Measurements from ENCODE around the gene UPK1B.

DNA sequence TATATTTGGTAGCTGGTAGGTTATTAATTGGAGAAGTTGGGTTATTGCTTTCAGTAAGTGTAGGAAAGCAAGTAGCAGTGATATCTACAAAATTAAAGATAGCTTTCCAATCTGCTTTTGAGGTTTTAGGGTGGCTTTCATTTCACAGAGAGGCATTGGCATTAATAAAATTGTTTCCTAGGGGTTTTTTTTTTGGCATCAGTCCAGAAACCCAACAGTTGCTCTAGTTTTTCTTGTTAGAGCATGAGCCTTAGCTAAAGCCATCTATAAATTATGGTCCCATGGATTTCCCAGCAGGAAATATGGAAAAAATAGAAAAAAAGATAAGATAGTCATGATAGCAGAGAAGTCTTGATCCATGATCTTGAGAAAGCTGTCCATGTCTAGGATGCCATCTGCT, 70.3 kb downstream of the UPK1B start:
- TF ChIP-seq, protein P1, sequence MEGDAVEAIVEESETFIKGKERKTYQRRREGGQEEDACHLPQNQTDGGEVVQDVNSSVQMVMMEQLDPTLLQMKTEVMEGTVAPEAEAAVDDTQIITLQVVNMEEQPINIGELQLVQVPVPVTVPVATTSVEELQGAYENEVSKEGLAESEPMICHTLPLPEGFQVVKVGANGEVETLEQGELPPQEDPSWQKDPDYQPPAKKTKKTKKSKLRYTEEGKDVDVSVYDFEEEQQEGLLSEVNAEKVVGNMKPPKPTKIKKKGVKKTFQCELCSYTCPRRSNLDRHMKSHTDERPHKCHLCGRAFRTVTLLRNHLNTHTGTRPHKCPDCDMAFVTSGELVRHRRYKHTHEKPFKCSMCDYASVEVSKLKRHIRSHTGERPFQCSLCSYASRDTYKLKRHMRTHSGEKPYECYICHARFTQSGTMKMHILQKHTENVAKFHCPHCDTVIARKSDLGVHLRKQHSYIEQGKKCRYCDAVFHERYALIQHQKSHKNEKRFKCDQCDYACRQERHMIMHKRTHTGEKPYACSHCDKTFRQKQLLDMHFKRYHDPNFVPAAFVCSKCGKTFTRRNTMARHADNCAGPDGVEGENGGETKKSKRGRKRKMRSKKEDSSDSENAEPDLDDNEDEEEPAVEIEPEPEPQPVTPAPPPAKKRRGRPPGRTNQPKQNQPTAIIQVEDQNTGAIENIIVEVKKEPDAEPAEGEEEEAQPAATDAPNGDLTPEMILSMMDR (IDR thresholded peaks at IDR 0.05): no peak
- no peak for TF ChIP-seq EP300 (IDR thresholded peaks at IDR 0.05)

All from suprapubic skin (tissue), 3 donors.